ENCODE measurements around the gene INSR.

INSR gene

GRCh38 chr19:7294558-7295212, 471 bp upstream of the INSR start:
- no peak for DNase-seq

DNA sequence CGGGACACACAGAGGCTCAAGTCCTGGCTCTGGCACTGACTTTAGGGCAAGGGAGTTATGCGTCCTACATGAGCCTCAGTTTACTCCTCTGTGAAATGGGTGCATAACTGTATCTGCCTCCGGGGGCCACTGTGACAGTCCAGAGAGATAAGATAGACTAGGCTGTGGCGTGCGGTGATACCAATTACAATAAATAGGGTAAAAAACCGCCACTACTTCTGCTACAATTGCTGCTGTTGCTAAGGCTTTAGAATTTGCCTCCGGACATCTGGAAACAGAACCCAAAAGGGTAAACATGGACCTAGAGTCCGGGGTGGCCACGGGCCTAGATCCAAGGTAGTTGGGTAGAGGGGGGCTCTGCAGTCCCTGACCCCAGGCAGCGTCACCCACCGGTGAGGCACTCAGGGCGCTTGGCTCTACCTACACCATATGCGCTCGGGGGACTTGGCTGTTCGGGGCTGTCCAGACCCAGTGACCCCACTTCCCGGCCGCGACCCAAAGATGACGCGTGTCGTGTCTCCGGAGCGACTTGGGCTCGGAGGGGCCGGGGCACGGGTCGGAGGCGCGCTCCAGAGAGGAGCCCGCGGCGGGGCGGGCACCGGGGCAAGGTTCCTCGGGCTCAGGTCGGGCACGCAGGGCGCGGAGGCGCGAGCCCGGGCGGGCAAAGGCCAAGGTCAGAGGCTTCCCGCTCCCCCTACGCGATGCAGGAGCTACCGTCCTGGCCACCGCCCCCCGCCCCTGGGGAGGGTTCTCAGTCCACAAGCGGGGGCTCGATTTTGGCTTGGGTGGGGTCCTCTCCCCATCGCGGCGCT, 1.1 kb downstream of the INSR start:
- DNase-seq = no peak

- no peak for DNase-seq
These were observed 1.8 kb downstream of the INSR start for GRCh38 chr19:7292352-7292949.

GRCh38 chr19:7288977-7289376, 5.2 kb downstream of the INSR start:
- no peak for DNase-seq

- no peak for DNase-seq
These were observed 6.1 kb downstream of the INSR start for GRCh38 chr19:7288131-7288530.

DNA sequence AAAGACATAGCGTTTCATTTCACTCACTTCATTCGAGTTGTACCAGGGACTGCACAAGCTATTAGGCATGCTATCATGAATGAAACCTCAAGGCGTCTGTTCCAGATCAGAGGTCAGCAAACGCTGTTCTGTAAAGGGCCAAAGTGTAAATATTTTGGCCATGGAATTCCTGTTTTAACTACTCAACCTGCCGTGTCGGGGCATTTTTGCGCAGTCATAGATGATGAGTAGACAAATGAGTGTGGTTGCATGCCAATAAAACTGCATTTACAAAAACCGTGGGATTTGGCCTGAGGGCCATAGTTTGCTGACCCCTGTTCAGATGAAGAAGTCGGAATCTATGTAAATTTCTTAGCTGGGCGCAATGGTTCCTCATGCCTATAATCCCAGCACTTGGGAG, 6.5 kb downstream of the INSR start:
- DNase-seq = no peak

- DNase-seq = no peak
These were observed 13.1 kb downstream of the INSR start for GRCh38 chr19:7280940-7281666.

DNA sequence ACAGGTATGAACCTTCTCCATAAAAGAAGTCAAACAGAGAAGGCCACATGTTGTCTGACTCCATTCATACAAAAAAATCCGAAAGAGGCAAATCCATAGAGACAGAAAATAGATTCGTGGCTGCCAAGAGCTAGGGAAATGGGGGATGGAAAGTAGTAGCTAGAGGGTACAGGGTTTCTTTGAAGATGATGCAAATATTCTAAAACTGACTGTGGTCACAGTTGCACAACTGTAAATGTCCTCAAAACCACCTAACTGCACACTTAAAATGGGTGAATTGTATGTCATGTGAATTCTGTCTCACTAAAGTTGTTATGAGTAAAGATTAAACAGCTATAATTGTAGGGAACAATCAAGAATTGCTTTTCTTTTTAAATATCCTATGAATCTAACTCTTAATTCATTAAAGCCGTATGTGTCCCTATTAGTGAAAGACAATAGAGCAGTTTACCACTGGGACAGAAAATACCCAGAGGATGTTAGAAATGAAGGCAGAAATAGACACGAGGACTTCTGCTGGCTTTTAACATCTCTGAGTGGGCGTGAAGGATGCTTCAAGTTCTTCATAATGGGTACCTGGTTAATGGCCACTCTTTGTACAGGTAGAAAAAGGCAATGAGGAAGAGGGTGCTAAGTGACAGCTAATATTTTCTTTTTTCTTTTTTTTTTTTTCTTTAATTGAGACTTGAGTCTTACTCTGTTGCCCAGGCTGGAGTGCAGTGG, 21.2 kb downstream of the INSR start:
- no peak for DNase-seq

DNA sequence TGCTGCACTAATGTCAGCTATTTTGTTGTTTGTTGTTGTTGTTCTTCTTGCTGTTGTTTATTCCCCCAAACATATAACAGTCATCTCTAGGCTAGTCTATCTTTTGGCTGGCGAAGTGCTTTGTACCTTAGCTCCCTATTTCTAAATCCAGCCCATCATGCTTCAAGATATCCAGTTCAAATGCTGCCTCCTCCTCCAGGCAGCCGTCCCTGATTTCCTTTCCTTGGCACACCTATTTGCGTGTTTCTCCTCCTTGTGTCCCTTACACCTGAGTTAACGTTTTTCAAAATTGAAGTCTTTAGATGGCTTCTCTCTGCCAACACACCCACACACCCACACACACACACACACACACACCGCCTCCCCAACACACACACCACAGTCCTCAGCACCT, 25.5 kb downstream of the INSR start:
- no peak for DNase-seq

DNA sequence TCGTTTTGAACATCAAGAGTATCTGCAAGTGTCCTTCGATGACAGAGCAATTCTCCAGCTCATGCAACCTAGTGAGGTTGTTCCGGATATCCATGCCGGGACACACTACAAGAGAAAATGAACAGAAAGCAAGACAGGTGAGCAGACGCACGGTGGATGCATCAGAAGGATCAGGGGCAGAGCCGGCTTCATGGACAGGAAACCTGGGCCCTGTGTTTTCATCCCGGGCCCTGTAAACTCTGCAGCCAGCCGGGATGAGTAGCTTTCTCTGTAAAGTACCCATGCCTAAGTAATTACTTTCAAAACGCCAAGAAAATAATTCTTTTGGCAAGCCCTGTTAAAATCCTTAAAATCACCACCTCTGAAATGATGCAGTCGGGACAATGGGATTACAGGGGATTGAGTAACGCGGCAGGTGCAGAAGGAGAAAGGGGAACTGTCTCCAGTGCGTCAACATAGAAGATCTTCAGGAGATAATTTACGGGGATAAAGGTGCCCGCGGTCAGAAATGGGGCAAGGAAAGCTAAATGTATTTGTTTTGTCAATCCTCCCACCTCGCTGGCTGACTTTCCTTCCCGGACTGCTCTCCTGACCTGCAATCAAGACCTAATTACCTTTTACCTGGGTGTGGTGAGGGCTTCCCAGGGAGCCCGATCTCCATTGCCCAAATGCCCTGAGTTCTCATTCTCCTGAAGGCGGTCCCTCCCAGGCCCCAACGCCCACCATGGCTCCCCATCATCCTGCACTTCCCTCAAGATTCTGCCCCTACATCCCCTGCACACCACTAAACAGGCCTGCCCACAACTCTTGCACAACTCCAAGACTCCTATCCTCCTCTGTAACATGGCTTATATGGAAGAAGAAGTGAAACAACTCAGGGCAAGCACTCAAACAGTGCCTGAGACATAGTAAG, 26.2 kb downstream of the INSR start:
- no peak for DNase-seq

DNA sequence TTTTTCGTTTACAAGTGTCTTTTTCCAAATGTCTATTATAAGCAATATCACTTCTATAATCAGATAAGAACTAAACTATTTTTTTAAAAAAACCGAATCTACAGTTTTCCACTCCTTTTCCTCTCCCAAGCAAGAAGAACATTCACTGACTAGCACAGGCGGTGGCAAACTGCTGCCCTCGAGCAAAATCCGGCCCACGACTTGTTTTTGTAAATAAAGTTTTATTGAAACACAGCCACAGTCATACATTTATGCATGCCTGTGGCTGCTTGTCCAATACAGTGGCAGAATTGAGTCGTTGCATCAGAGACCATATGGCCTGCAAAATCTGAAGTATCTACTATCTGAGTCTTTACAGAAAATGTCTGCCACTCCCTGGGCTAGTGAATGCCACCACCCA, 27.4 kb downstream of the INSR start:
- no peak for DNase-seq

DNA sequence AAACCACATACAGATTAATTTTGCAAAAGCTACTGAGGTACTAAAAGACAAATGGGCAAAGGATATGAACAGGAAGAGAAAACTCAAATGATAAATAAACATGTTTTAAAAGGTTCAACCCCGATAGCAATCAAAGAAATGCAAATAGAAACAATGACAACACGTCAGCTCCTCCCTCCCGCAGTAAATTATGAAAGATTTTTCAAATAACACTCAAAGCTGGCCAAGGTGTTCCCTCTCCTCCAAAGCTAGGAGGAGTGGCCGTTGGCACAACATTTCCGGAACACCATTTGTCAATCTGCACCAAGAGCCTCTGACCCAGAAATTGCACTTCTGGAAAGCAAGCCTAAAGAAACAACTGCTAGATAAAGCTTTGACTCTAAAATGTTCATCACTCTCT, 28.3 kb downstream of the INSR start:
- no peak for DNase-seq

GRCh38 chr19:7264858-7265257, 29.4 kb downstream of the INSR start:
- no peak for DNase-seq

- DNase-seq = no peak
These were observed 30.7 kb downstream of the INSR start for GRCh38 chr19:7263521-7263920.

GRCh38 chr19:7263066-7263465, 31.1 kb downstream of the INSR start:
- no peak for DNase-seq

DNA sequence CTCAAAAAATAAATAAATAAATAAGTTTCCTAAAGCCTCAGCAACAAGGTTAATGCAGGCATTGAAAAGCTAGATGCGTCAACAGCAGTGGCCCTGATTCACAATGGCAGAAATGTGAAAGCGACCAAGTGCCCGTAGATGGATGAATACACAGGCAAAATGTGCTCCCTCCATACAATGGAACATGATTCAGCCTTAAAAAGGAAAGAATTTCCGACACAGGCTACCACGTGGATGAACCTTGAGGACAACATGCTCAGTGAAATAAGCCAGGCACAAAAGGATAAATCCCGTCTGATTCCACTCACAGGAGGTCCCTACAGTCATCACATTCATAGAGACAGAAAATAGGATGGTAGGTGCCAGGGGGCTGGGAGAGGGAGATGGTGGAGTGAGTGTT, 31.7 kb downstream of the INSR start:
- DNase-seq = no peak

GRCh38 chr19:7260161-7260560, 34.1 kb downstream of the INSR start:
- no peak for DNase-seq

GRCh38 chr19:7258840-7259395, 35.3 kb downstream of the INSR start:
- DNase-seq = no peak

- DNase-seq = no peak
These were observed 36.0 kb downstream of the INSR start for GRCh38 chr19:7258041-7258839.

Data from NCI-H510A (cell line).